ENCODE results near the gene SMYD5. TPM values are rescaled to one million over a fixed set of nuclear protein-coding genes. Genes with fewer than 3 reads are reported as not detected.

Gene SMYD5
- total RNA-seq, 1 experiment from 2014 or later = 37.4 TPM

DNA sequence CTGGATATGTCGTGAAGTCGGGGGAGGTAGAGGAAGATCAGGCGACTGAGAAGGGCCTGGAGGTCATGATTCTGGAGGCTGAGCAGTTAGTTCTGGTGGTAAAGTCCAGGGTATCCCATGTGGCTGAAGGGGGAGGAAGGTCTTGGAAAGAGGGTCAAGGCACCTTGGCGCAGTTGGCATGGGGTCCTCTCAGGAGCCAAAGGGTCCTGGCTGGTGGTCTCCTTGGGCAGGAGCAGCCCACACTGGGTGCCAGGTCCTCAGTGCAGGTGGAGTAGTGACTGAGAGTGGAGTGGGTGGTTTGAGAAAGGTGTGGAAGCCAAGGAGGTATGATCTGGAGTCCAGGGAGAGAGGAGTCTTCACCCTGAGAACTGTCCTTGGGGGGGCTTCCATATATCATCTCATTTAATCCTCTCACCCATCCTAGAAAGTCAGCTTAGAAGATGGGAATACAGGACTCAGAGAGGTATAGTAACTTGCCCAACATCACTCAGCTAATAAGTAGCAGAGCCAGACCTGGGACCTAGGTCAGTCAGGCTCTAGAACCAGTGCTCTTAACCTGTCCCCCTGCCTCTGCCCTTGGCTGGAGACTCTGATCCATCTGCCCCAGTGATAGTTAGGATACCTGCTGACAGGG lies 45.8 kb downstream of the SMYD5 start:
- no peak overlapping the region for H3K4me3 ChIP-seq (replicated peaks in 1 of 2; ENCODE audit: low read depth in 1 of 2, low read length in 2 of 2)
- H2AFZ ChIP-seq (ENCODE audit: low read depth, low read length, poor library complexity, severe bottlenecking) = no peak overlapping the region
- no peaks in the 10 kb centered on the region for H3K9me3 ChIP-seq (ENCODE audit: control insufficient read depth in 1 of 2, insufficient read depth in 1 of 2, low read depth in 1 of 2, low read length in 2 of 2)
- DNase-seq (ENCODE audit: low read depth, low spot score) (no peak), ATAC-seq (no peak)
- H4K20me1 ChIP-seq (ENCODE audit: insufficient read depth) = no peaks in the 10 kb centered on the region
- no peaks in the 10 kb centered on the region for H3K4me1 ChIP-seq (ENCODE audit: control insufficient read depth in 1 of 2, insufficient read depth in 2 of 2, low read length in 2 of 2)
- RAD21 ChIA-PET (ENCODE audit: low non-redundant PET in 1 of 2, low total read pairs in 2 of 2, uncharacterized antibody in 2 of 2, unreplicated experiment in 2 of 2) = no interaction called here
- H3K9ac ChIP-seq (ENCODE audit: low read length) = no peak overlapping the region
- BruUV-seq (replicated peaks) = no TSS peak
- TF ChIP-seq YY1 (IDR thresholded peaks at IDR 0.05; ENCODE audit: extremely low read depth, insufficient replicate concordance, low read depth, low read length) (no peak), EGR1 (IDR thresholded peaks at IDR 0.05; ENCODE audit: low read depth) (no peak), POLR2AphosphoS5 (IDR thresholded peaks at IDR 0.05; ENCODE audit: low read depth, low read length) (no peak), ZNF274 (IDR thresholded peaks at IDR 0.05; ENCODE audit: low read depth, low read length) (no peak), ELF1 (IDR thresholded peaks at IDR 0.05; ENCODE audit: borderline replicate concordance, low read depth) (no peak), CBX3 (IDR thresholded peaks at IDR 0.05; ENCODE audit: low read depth) (no peak), TCF7L2 (IDR thresholded peaks at IDR 0.05; ENCODE audit: borderline replicate concordance, extremely low read depth, insufficient read depth, insufficient read length) (no peak)
- POLR2A ChIA-PET = no interaction called here
- H3K79me2 ChIP-seq (ENCODE audit: insufficient read depth, low read length) = no peaks in the 10 kb centered on the region
- H3K4me2 ChIP-seq (ENCODE audit: low read length) = no peak overlapping the region
- no peaks in the 10 kb centered on the region for H3K9me2 ChIP-seq (ENCODE audit: insufficient read depth)
- CTCF ChIA-PET = no interaction called here
- H3K27ac ChIP-seq (ENCODE audit: low read depth, low read length) = no peak overlapping the region
- peaks cover 14 to 15% of the 10 kb centered on the region in 2 experiments; a peak in 3 of 4 replicates for H3K36me3 ChIP-seq (ENCODE audit: control insufficient read depth in 1 of 2, insufficient read depth in 2 of 2, low read length in 2 of 2)
- intact Hi-C loops (cut with micrococcal nuclease) = no loop called here
- no peaks in the 10 kb centered on the region for H3K27me3 ChIP-seq (ENCODE audit: insufficient read depth, low read length)

DNA sequence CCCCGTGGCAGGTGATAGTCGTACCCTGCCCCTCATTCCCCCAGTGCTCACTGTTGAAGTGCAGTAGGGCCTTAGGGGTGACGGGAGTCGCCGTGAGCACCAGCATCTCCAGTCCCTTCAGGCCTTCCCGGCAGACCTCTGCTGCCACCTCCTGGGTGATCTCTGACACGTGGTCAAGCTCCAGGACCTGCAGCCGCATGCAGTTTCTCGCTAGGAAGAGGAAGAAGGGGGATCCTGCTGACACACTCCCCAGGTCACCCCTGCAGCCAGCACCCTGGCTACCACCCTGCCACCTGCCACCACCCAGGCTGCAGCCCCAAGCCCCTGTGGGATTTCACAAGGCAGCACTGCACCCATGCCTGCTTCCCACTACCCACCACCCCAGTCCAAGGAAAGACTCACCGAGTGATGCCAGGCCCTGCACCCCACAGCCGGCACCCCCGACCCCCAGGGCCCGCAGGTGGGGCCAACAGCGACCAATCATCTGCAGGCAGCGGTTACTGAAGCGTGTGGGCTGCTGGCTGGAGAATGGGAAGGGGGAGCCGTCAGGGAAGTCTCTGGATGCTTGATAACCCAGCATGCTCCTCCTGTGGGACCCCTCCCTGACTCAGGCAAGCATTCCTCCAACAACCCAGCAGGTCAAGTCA lies 46.4 kb downstream of the SMYD5 start:
- Histone ChIP-seq H3K79me2 (ENCODE audit: insufficient read depth, low read length) (no peaks in the 10 kb centered on the region; the same call in 1 of the 2 replicates), H3K27me3 (ENCODE audit: insufficient read depth, low read length) (no peaks in the 10 kb centered on the region), H3K4me1 (ENCODE audit: control insufficient read depth in 1 of 2, insufficient read depth in 2 of 2, low read length in 2 of 2) (no peaks in the 10 kb centered on the region), H3K4me2 (ENCODE audit: low read length) (no peak overlapping the region), H3K9ac (ENCODE audit: low read length) (no peak overlapping the region), H3K9me2 (ENCODE audit: insufficient read depth) (no peaks in the 10 kb centered on the region), H4K20me1 (ENCODE audit: insufficient read depth) (no peaks in the 10 kb centered on the region), H3K27ac (ENCODE audit: low read depth, low read length) (no peak overlapping the region), H2AFZ (ENCODE audit: low read depth, low read length, poor library complexity, severe bottlenecking) (no peak overlapping the region), H3K36me3 (ENCODE audit: control insufficient read depth in 1 of 2, insufficient read depth in 2 of 2, low read length in 2 of 2) (peaks cover 15 to 16% of the 10 kb centered on the region in 2 experiments; a peak in 3 of 4 replicates), H3K9me3 (ENCODE audit: control insufficient read depth in 1 of 2, insufficient read depth in 1 of 2, low read depth in 1 of 2, low read length in 2 of 2) (no peaks in the 10 kb centered on the region), H3K4me3 (replicated peaks in 1 of 2; ENCODE audit: low read depth in 1 of 2, low read length in 2 of 2) (no peak overlapping the region)
- BruUV-seq (replicated peaks) = no TSS peak
- RAD21 ChIA-PET (ENCODE audit: low non-redundant PET in 1 of 2, low total read pairs in 2 of 2, uncharacterized antibody in 2 of 2, unreplicated experiment in 2 of 2) = no interaction called here
- TF ChIP-seq, protein P1, sequence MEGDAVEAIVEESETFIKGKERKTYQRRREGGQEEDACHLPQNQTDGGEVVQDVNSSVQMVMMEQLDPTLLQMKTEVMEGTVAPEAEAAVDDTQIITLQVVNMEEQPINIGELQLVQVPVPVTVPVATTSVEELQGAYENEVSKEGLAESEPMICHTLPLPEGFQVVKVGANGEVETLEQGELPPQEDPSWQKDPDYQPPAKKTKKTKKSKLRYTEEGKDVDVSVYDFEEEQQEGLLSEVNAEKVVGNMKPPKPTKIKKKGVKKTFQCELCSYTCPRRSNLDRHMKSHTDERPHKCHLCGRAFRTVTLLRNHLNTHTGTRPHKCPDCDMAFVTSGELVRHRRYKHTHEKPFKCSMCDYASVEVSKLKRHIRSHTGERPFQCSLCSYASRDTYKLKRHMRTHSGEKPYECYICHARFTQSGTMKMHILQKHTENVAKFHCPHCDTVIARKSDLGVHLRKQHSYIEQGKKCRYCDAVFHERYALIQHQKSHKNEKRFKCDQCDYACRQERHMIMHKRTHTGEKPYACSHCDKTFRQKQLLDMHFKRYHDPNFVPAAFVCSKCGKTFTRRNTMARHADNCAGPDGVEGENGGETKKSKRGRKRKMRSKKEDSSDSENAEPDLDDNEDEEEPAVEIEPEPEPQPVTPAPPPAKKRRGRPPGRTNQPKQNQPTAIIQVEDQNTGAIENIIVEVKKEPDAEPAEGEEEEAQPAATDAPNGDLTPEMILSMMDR (IDR thresholded peaks at IDR 0.05 in 2 of 3, conservative IDR thresholded peaks at IDR 0.05 in 1 of 3; ENCODE audit: borderline replicate concordance in 1 of 3, insufficient read depth in 1 of 3, low read depth in 2 of 3, low read length in 2 of 3) = peak in 2 of 3 experiments; percentile 31 to 47; a peak in 4 of 6 replicates
- TF ChIP-seq, protein P2, sequence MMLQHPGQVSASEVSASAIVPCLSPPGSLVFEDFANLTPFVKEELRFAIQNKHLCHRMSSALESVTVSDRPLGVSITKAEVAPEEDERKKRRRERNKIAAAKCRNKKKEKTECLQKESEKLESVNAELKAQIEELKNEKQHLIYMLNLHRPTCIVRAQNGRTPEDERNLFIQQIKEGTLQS (IDR thresholded peaks at IDR 0.05) = no peak
- peak; percentile 56 for TF ChIP-seq RAD21 (IDR thresholded peaks at IDR 0.05; ENCODE audit: low read depth)
- POLR2A ChIA-PET = no interaction called here
- CTCF ChIA-PET = no interaction called here
- intact Hi-C loops (cut with micrococcal nuclease) = no loop called here
- no peak for DNase-seq (ENCODE audit: low read depth, low spot score)
- peak; percentile 68 for ATAC-seq
